WTC11 (cell line): ENCODE data around the gene LAMA1. TPM values are rescaled to one million over a fixed set of nuclear protein-coding genes. Genes with fewer than 3 reads are reported as not detected.
A peak's percentile ranks its signal among the peaks of the same experiment; 100 is the strongest.

Experiments used
- ATAC-seq: fragments of 200-7000 bp; cut with Tn5 transposase; 2 replicates; pipeline ENCODE4 v1.10.0; 2021; ENCODE audit warnings: mild to moderate bottlenecking, moderate library complexity
- CTCF ChIA-PET: fragments of 300-600 bp; sonication (Branson Sonifier 250); formaldehyde crosslinking; loops from one replicate; lab custom pipeline; 2021; ENCODE audit warnings: antibody characterized with exemption; lab: Charles Lee
- POLR2A ChIA-PET: fragments of 350-600 bp; sonication (Branson Sonifier 250); formaldehyde crosslinking; loops from one replicate; lab custom pipeline; 2021; ENCODE audit warnings: antibody characterized with exemption; lab: Charles Lee
- DNase-seq: peaks from one replicate; pipeline ENCODE4 v3.0.0; 2021; ENCODE audit warnings: low spot score
- H3K27ac Mint-ChIP-seq: 2 replicates; pipeline ENCODE4 v1.8.0; 2021; ENCODE audit warnings: mixed read lengths
- H3K27me3 Mint-ChIP-seq: 2 replicates; pipeline ENCODE4 v1.8.0; 2021; ENCODE audit warnings: low read depth, mild to moderate bottlenecking, moderate library complexity, mixed read lengths
- H3K36me3 Mint-ChIP-seq: 2 replicates; pipeline ENCODE4 v1.8.0; 2021; ENCODE audit warnings: mixed read lengths
- H3K4me1 Mint-ChIP-seq: 2 replicates; pipeline ENCODE4 v1.8.0; 2022; ENCODE audit warnings: mixed read lengths
- H3K4me3 Mint-ChIP-seq: 2 replicates; pipeline ENCODE4 v1.8.0; 2021; ENCODE audit warnings: mild to moderate bottlenecking, moderate library complexity, mixed read lengths
- H3K9me3 Mint-ChIP-seq: 2 replicates; pipeline ENCODE4 v1.8.0; 2021; ENCODE audit warnings: mixed read lengths
- CREB1 ChIP-seq: sonication (generic); formaldehyde crosslinking; IDR thresholded peaks from 2 replicates; pipeline ENCODE4 v1.8.0; 2023; ENCODE audit warnings: mild to moderate bottlenecking, missing genetic modification reagents
- ESRRA ChIP-seq: sonication (generic); formaldehyde crosslinking; IDR thresholded peaks from 2 replicates; pipeline ENCODE4 v1.8.1; 2022; ENCODE audit warnings: mild to moderate bottlenecking, missing genetic modification reagents, borderline replicate concordance
- FOXJ3 ChIP-seq: sonication (generic); formaldehyde crosslinking; IDR thresholded peaks from 2 replicates; pipeline ENCODE4 v1.9.0; 2021; ENCODE audit warnings: missing genetic modification reagents, mild to moderate bottlenecking, borderline replicate concordance
- FOXK1 ChIP-seq: sonication (generic); formaldehyde crosslinking; IDR thresholded peaks from 2 replicates; pipeline ENCODE4 v1.8.0; 2022; ENCODE audit warnings: mild to moderate bottlenecking, moderate library complexity, missing genetic modification reagents
- GRHL2 ChIP-seq: fragments of 250-450 bp; sonication (Bioruptor Pico); IDR thresholded peaks from 2 replicates; pipeline ENCODE4 v1.8.0; 2022; ENCODE audit warnings: mild to moderate bottlenecking, moderate library complexity; ENCODE audit not compliant: insufficient replicate concordance, severe bottlenecking
- HMGA2 ChIP-seq: fragments of 250-450 bp; sonication (Bioruptor Pico); IDR thresholded peaks from 2 replicates; pipeline ENCODE4 v1.4.0; 2021; ENCODE audit warnings: mild to moderate bottlenecking, moderate library complexity
- IRF2 ChIP-seq: sonication (generic); formaldehyde crosslinking; IDR thresholded peaks from 2 replicates; pipeline ENCODE4 v1.8.0; 2022; ENCODE audit warnings: low read depth, missing genetic modification reagents, borderline replicate concordance
- MXD4 ChIP-seq: fragments of 250-450 bp; sonication (Bioruptor Pico); IDR thresholded peaks from 2 replicates; pipeline ENCODE4 v1.8.0; 2021; ENCODE audit warnings: mild to moderate bottlenecking, moderate library complexity, borderline replicate concordance
- MYBL2 ChIP-seq: sonication (generic); formaldehyde crosslinking; IDR thresholded peaks from 2 replicates; pipeline ENCODE4 v1.8.1; 2023; ENCODE audit warnings: mild to moderate bottlenecking, moderate library complexity, missing genetic modification reagents
- NFYB ChIP-seq: sonication (generic); formaldehyde crosslinking; conservative IDR thresholded peaks from 2 replicates; pipeline ENCODE4 v1.8.0; 2022; ENCODE audit warnings: low read depth, missing genetic modification reagents
- NR2C2 ChIP-seq: sonication (generic); formaldehyde crosslinking; IDR thresholded peaks from 2 replicates; pipeline ENCODE4 v1.8.0; 2022; ENCODE audit warnings: mild to moderate bottlenecking, missing genetic modification reagents
- PRRX2 ChIP-seq: fragments of 250-450 bp; sonication (Bioruptor Pico); IDR thresholded peaks from 2 replicates; pipeline ENCODE4 v1.8.0; 2021; ENCODE audit warnings: mild to moderate bottlenecking
- SOX15 ChIP-seq: fragments of 250-450 bp; sonication (Bioruptor Pico); IDR thresholded peaks from 2 replicates; pipeline ENCODE4 v1.9.0; 2021; ENCODE audit warnings: mild to moderate bottlenecking
- TEAD1 ChIP-seq: sonication (generic); formaldehyde crosslinking; IDR thresholded peaks from 2 replicates; pipeline ENCODE4 v1.8.0; 2022; ENCODE audit warnings: mild to moderate bottlenecking, missing genetic modification reagents
- ZNF121 ChIP-seq: sonication (generic); formaldehyde crosslinking; IDR thresholded peaks from 2 replicates; pipeline ENCODE4 v1.8.0; 2023; ENCODE audit warnings: missing genetic modification reagents
- ZNF232 ChIP-seq: sonication (generic); formaldehyde crosslinking; IDR thresholded peaks from 2 replicates; pipeline ENCODE4 v1.8.0; 2022; ENCODE audit warnings: mild to moderate bottlenecking, missing genetic modification reagents
- ZNF423 ChIP-seq: fragments of 250-450 bp; sonication (Bioruptor Pico); IDR thresholded peaks from 2 replicates; pipeline ENCODE4 v2.1.2; 2022; ENCODE audit warnings: mild to moderate bottlenecking, moderate library complexity
- total RNA-seq: library from RNA; stranded (reverse); gene quantifications from 3 replicates; pipeline ENCODE4 v1.2.3, GENCODE V29; 2021
- TF ChIP-seq, protein P1 (sequence below): sonication (generic); formaldehyde crosslinking; IDR thresholded peaks from 2 replicates; pipeline ENCODE4 v1.8.1; 2023; ENCODE audit warnings: mild to moderate bottlenecking, missing genetic modification reagents, borderline replicate concordance
- TF ChIP-seq, protein P2 (sequence below): sonication (generic); formaldehyde crosslinking; IDR thresholded peaks from 2 replicates; pipeline ENCODE4 v1.8.0; 2022; ENCODE audit warnings: mild to moderate bottlenecking, missing genetic modification reagents
- TF ChIP-seq, protein P3 (sequence below): sonication (generic); formaldehyde crosslinking; IDR thresholded peaks from 2 replicates; pipeline ENCODE4 v1.8.0; 2023; ENCODE audit warnings: missing genetic modification reagents, mild to moderate bottlenecking, borderline replicate concordance
- TF ChIP-seq, protein P4 (sequence below): sonication (generic); formaldehyde crosslinking; IDR thresholded peaks from 2 replicates; pipeline ENCODE4 v1.8.1; 2023; ENCODE audit warnings: mild to moderate bottlenecking, missing genetic modification reagents
- TF ChIP-seq, protein P5 (sequence below): sonication (generic); formaldehyde crosslinking; IDR thresholded peaks from 2 replicates; pipeline ENCODE4 v1.8.1; 2023; ENCODE audit warnings: mild to moderate bottlenecking, missing genetic modification reagents, moderate library complexity

Gene LAMA1
- total RNA-seq, 1 experiment from 2014 or later, result 50.7 TPM

DNA sequence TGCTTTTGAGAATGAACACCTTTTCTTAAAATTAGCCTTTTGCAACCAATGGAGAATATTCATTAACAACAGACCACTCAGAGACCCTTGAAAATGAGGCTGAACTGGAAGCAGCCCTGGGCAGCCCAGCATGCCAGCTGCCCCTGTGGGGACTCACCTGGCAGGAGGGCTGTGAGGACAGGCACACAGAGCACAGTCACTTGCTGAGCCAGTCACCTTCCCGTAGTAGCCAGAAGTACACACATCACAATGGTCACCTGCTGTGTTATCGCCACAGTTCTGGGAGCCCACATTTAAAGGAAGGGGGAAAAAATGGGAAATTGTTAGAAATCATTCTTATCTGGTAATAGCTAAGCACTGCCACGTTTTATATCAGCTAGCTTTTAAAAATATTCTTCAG lies 115.5 kb downstream of the LAMA1 start:
- POLR2A ChIA-PET, result interaction anchor here (0.7 kb wide), 1 partner anchor 175 kb away, joined by 3 read pairs; no protein-coding TSS in a partner anchor
- peak; percentile 86 for ATAC-seq
- Mint-ChIP-seq H3K4me1 (peaks cover 18% of the 10 kb centered on the region), H3K27me3 (no peaks in the 10 kb centered on the region), H3K9me3 (no peaks in the 10 kb centered on the region), H3K4me3 (no peak overlapping the region), H3K36me3 (peaks cover 27% of the 10 kb centered on the region), H3K27ac (no peak overlapping the region)
- CTCF ChIA-PET, result interaction anchor here (0.7 to 0.9 kb wide), 2 partner anchors 36 to 175 kb away, joined by 3 read pairs; no protein-coding TSS in a partner anchor
- peak; percentile 94 for TF ChIP-seq ZNF423 (CRISPR knock-in tag)
- TF ChIP-seq MYBL2 (CRISPR knock-in tag), result no peak
- peak; percentile 23 for DNase-seq

DNA sequence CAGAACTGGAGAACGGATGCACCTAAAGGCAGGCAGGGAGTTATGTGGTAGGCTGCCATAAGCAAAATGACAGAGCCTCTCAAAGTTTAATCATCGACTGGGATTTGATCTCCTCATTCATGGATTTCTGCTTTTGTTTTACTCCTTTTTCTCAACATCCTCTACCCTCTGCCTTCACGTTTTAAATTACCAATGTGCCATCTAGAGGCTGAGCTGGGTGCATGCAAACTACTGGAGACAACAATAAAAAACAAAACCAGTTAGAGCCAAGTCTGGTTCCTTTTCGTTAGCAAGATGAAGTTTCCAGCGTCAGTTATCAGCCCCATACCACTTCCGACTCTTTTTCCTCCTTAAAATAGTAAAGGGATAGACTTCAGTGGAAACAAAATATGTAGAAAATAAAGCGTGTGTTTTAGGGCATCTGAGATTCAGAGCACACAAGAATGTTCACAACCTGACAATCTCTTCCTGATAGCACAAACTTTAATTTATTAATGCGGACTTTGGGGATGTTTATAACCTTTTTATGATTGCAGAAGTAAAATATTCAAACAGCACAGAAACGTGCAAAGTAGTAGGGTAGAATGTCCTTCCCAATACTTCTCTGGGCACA lies 117.0 kb downstream of the LAMA1 start:
- ATAC-seq, result peak; percentile 74
- ChIA-PET POLR2A (interaction anchor here (0.6 kb wide), 1 partner anchor 12 kb away, joined by 3 read pairs; no protein-coding TSS in a partner anchor), CTCF (interaction anchor here (1.0 to 2.0 kb wide), 4 partner anchors 11 to 176 kb away, joined by 3 to 7 read pairs (median 4); no protein-coding TSS in a partner anchor)
- peaks cover 20% of the 10 kb centered on the region for H3K36me3 Mint-ChIP-seq
- H3K27ac Mint-ChIP-seq, result peak overlapping the region; percentile 27; the same call in 1 of the 2 replicates
- H3K9me3 Mint-ChIP-seq, result no peaks in the 10 kb centered on the region
- H3K4me3 Mint-ChIP-seq, result no peak overlapping the region
- H3K4me1 Mint-ChIP-seq, result peaks cover 18% of the 10 kb centered on the region
- H3K27me3 Mint-ChIP-seq, result no peaks in the 10 kb centered on the region
- TF ChIP-seq GRHL2 (CRISPR knock-in tag), result no peak
- TF ChIP-seq MXD4 (CRISPR knock-in tag), result no peak
- no peak for TF ChIP-seq FOXK1 (CRISPR knock-in tag)
- no peak for TF ChIP-seq PRRX2 (CRISPR knock-in tag)
- no peak for TF ChIP-seq ZNF121 (CRISPR knock-in tag)
- no peak for TF ChIP-seq NFYB
- TF ChIP-seq, protein P1, sequence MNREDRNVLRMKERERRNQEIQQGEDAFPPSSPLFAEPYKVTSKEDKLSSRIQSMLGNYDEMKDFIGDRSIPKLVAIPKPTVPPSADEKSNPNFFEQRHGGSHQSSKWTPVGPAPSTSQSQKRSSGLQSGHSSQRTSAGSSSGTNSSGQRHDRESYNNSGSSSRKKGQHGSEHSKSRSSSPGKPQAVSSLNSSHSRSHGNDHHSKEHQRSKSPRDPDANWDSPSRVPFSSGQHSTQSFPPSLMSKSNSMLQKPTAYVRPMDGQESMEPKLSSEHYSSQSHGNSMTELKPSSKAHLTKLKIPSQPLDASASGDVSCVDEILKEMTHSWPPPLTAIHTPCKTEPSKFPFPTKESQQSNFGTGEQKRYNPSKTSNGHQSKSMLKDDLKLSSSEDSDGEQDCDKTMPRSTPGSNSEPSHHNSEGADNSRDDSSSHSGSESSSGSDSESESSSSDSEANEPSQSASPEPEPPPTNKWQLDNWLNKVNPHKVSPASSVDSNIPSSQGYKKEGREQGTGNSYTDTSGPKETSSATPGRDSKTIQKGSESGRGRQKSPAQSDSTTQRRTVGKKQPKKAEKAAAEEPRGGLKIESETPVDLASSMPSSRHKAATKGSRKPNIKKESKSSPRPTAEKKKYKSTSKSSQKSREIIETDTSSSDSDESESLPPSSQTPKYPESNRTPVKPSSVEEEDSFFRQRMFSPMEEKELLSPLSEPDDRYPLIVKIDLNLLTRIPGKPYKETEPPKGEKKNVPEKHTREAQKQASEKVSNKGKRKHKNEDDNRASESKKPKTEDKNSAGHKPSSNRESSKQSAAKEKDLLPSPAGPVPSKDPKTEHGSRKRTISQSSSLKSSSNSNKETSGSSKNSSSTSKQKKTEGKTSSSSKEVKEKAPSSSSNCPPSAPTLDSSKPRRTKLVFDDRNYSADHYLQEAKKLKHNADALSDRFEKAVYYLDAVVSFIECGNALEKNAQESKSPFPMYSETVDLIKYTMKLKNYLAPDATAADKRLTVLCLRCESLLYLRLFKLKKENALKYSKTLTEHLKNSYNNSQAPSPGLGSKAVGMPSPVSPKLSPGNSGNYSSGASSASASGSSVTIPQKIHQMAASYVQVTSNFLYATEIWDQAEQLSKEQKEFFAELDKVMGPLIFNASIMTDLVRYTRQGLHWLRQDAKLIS (CRISPR knock-in tag), result no peak
- TF ChIP-seq IRF2, result no peak
- TF ChIP-seq NR2C2 (CRISPR knock-in tag), result no peak
- no peak for TF ChIP-seq CREB1 (CRISPR knock-in tag)
- DNase-seq, result no peak

DNA sequence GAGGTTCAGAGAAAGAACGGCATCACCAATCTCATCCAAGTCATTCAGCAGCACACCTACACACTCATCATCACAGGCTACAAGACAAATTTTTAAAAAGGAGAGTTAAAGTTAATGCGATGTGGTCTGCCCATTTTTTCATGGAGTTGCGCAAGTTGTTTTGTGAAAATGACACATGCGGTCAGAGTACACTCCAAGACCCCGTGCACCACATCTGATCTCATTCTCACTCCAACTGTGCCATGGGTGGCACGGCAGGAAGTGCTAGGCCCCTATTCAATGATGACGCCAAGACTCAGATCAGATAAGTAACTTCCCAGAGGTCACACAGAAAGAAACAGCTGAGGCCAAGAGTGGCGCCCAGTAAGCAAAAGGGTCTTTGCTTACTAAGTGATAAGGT lies 119.8 kb downstream of the LAMA1 start:
- no peak for DNase-seq
- ChIA-PET POLR2A (no interaction called here), CTCF (no interaction called here)
- Mint-ChIP-seq H3K36me3 (peaks cover 24% of the 10 kb centered on the region), H3K9me3 (no peaks in the 10 kb centered on the region), H3K4me1 (peaks cover 21% of the 10 kb centered on the region), H3K27ac (no peak overlapping the region), H3K4me3 (no peak overlapping the region), H3K27me3 (no peaks in the 10 kb centered on the region)
- ATAC-seq, result no peak
- TF ChIP-seq TEAD1 (CRISPR knock-in tag) (no peak), ZNF232 (CRISPR knock-in tag) (no peak), ESRRA (CRISPR knock-in tag) (no peak), HMGA2 (CRISPR knock-in tag) (no peak), GRHL2 (CRISPR knock-in tag) (no peak), SOX15 (CRISPR knock-in tag) (no peak), FOXJ3 (no peak)
- TF ChIP-seq, protein P2, sequence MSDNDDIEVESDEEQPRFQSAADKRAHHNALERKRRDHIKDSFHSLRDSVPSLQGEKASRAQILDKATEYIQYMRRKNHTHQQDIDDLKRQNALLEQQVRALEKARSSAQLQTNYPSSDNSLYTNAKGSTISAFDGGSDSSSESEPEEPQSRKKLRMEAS (CRISPR knock-in tag), result no peak
- TF ChIP-seq, protein P3, sequence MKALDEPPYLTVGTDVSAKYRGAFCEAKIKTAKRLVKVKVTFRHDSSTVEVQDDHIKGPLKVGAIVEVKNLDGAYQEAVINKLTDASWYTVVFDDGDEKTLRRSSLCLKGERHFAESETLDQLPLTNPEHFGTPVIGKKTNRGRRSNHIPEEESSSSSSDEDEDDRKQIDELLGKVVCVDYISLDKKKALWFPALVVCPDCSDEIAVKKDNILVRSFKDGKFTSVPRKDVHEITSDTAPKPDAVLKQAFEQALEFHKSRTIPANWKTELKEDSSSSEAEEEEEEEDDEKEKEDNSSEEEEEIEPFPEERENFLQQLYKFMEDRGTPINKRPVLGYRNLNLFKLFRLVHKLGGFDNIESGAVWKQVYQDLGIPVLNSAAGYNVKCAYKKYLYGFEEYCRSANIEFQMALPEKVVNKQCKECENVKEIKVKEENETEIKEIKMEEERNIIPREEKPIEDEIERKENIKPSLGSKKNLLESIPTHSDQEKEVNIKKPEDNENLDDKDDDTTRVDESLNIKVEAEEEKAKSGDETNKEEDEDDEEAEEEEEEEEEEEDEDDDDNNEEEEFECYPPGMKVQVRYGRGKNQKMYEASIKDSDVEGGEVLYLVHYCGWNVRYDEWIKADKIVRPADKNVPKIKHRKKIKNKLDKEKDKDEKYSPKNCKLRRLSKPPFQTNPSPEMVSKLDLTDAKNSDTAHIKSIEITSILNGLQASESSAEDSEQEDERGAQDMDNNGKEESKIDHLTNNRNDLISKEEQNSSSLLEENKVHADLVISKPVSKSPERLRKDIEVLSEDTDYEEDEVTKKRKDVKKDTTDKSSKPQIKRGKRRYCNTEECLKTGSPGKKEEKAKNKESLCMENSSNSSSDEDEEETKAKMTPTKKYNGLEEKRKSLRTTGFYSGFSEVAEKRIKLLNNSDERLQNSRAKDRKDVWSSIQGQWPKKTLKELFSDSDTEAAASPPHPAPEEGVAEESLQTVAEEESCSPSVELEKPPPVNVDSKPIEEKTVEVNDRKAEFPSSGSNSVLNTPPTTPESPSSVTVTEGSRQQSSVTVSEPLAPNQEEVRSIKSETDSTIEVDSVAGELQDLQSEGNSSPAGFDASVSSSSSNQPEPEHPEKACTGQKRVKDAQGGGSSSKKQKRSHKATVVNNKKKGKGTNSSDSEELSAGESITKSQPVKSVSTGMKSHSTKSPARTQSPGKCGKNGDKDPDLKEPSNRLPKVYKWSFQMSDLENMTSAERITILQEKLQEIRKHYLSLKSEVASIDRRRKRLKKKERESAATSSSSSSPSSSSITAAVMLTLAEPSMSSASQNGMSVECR, result no peak
- TF ChIP-seq, protein P4, sequence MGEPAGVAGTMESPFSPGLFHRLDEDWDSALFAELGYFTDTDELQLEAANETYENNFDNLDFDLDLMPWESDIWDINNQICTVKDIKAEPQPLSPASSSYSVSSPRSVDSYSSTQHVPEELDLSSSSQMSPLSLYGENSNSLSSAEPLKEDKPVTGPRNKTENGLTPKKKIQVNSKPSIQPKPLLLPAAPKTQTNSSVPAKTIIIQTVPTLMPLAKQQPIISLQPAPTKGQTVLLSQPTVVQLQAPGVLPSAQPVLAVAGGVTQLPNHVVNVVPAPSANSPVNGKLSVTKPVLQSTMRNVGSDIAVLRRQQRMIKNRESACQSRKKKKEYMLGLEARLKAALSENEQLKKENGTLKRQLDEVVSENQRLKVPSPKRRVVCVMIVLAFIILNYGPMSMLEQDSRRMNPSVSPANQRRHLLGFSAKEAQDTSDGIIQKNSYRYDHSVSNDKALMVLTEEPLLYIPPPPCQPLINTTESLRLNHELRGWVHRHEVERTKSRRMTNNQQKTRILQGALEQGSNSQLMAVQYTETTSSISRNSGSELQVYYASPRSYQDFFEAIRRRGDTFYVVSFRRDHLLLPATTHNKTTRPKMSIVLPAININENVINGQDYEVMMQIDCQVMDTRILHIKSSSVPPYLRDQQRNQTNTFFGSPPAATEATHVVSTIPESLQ (CRISPR knock-in tag), result no peak
- TF ChIP-seq, protein P5, sequence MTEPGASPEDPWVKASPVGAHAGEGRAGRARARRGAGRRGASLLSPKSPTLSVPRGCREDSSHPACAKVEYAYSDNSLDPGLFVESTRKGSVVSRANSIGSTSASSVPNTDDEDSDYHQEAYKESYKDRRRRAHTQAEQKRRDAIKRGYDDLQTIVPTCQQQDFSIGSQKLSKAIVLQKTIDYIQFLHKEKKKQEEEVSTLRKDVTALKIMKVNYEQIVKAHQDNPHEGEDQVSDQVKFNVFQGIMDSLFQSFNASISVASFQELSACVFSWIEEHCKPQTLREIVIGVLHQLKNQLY, result no peak
